ENCODE measurements around the gene STMN3.

The STMN3 gene

DNA sequence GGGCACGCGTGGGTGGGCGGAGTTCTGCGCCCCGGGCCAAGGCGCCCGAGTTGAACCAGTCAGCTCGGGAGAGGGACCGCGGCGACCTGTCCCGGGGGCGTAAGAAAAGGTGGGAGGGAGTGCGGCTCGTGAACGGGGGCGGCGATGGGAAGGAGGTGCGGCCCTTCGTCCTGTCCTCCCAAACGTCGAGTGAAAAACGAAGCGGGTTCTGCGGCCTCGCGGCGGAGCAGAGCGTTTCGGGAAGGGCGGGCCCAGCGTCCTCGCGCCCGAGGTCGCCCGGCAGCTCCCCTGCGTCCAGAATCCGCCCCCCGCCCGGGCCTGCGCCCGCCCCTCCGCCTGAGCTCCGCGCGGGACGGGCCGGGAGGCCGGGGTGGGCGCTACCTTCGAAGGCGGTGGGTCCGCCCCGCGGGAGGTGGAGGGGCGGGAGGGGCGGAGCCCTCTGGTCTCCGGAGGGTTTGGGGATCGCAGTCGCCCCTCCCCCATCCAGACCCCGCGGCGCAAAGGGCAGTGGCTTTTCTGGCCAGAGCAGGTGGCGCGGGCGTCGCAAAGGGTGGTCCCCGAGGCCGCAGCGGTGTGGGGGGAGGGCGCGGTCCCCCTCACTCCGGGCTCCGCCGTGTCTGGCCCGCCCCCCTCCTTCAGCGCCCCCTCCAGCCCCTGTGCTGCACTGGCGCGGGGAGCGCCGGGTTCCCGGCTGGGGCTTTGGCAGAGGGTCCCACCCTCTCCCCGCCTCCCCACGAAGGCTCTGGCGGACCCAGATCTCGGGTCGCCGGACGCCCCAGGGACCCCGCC, 838 bp downstream of the STMN3 start:
- no peaks in the 10 kb centered on the region; the same call in 1 of the 2 replicates for H3K4me1 ChIP-seq (ENCODE audit: control insufficient read depth, insufficient read depth, low read length)
- no peaks in the 10 kb centered on the region for H3K9me3 ChIP-seq (ENCODE audit: control insufficient read depth, insufficient read depth, low read depth, low read length)
- no peaks in the 10 kb centered on the region for H3K36me3 ChIP-seq (ENCODE audit: control insufficient read depth in 2 of 2, insufficient read depth in 1 of 2, low read length in 2 of 2)
- peak overlapping the region; percentile 72; the same call in 1 of the 2 replicates for H3K27ac ChIP-seq (ENCODE audit: extremely low read depth, low read depth, low read length)
- H3K4me3 ChIP-seq (ENCODE audit: low read depth, low read length): peak overlapping the region; percentile 55
- CTCF ChIA-PET: interaction anchor here (0.7 to 1.3 kb wide), 2 partner anchors 10 to 428 kb away, joined by 3 read pairs; no protein-coding TSS in a partner anchor
- POLR2A ChIA-PET: interaction anchor here (0.6 to 1.5 kb wide), 7 partner anchors 8 to 213 kb away, joined by 3 to 17 read pairs (median 3); partner anchors contain the start of genes GMEB2 and TPD52L2
- TF ChIP-seq ZIC2 (tag by site-specific recombination; IDR thresholded peaks at IDR 0.05): peak; percentile 56
- no peak for TF ChIP-seq ZNF791 (tag by site-specific recombination; IDR thresholded peaks at IDR 0.05)
- TF ChIP-seq, protein P1, sequence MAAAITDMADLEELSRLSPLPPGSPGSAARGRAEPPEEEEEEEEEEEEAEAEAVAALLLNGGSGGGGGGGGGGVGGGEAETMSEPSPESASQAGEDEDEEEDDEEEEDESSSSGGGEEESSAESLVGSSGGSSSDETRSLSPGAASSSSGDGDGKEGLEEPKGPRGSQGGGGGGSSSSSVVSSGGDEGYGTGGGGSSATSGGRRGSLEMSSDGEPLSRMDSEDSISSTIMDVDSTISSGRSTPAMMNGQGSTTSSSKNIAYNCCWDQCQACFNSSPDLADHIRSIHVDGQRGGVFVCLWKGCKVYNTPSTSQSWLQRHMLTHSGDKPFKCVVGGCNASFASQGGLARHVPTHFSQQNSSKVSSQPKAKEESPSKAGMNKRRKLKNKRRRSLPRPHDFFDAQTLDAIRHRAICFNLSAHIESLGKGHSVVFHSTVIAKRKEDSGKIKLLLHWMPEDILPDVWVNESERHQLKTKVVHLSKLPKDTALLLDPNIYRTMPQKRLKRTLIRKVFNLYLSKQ (tag by site-specific recombination; IDR thresholded peaks at IDR 0.05; ENCODE audit: borderline replicate concordance): no peak
- no peak for TF ChIP-seq ZFP3 (tag by site-specific recombination; IDR thresholded peaks at IDR 0.05; ENCODE audit: low read depth)
- no peak for TF ChIP-seq ZNF514 (tag by site-specific recombination; IDR thresholded peaks at IDR 0.05)
- no peak for TF ChIP-seq IKZF3 (tag by site-specific recombination; IDR thresholded peaks at IDR 0.05)
- TF ChIP-seq ZNF292 (tag by site-specific recombination; IDR thresholded peaks at IDR 0.05; ENCODE audit: borderline replicate concordance, low read depth): no peak
- no peak for TF ChIP-seq GFI1B (tag by site-specific recombination; IDR thresholded peaks at IDR 0.05)
- no peak for TF ChIP-seq BCL11A (tag by site-specific recombination; IDR thresholded peaks at IDR 0.05; ENCODE audit: low read depth)
- TF ChIP-seq, protein P2, sequence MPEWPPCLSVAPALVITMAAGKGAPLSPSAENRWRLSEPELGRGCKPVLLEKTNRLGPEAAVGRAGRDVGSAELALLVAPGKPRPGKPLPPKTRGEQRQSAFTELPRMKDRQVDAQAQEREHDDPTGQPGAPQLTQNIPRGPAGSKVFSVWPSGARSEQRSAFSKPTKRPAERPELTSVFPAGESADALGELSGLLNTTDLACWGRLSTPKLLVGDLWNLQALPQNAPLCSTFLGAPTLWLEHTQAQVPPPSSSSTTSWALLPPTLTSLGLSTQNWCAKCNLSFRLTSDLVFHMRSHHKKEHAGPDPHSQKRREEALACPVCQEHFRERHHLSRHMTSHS (tag by site-specific recombination; IDR thresholded peaks at IDR 0.05): no peak
- no peak for TF ChIP-seq ZNF214 (tag by site-specific recombination; IDR thresholded peaks at IDR 0.05; ENCODE audit: borderline replicate concordance)
- TF ChIP-seq, protein P3, sequence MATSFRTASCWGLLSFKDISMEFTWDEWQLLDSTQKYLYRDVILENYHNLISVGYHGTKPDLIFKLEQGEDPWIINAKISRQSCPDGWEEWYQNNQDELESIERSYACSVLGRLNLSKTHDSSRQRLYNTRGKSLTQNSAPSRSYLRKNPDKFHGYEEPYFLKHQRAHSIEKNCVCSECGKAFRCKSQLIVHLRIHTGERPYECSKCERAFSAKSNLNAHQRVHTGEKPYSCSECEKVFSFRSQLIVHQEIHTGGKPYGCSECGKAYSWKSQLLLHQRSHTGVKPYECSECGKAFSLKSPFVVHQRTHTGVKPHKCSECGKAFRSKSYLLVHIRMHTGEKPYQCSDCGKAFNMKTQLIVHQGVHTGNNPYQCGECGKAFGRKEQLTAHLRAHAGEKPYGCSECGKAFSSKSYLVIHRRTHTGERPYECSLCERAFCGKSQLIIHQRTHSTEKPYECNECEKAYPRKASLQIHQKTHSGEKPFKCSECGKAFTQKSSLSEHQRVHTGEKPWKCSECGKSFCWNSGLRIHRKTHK (tag by site-specific recombination; IDR thresholded peaks at IDR 0.05): no peak
- TF ChIP-seq, protein P4, sequence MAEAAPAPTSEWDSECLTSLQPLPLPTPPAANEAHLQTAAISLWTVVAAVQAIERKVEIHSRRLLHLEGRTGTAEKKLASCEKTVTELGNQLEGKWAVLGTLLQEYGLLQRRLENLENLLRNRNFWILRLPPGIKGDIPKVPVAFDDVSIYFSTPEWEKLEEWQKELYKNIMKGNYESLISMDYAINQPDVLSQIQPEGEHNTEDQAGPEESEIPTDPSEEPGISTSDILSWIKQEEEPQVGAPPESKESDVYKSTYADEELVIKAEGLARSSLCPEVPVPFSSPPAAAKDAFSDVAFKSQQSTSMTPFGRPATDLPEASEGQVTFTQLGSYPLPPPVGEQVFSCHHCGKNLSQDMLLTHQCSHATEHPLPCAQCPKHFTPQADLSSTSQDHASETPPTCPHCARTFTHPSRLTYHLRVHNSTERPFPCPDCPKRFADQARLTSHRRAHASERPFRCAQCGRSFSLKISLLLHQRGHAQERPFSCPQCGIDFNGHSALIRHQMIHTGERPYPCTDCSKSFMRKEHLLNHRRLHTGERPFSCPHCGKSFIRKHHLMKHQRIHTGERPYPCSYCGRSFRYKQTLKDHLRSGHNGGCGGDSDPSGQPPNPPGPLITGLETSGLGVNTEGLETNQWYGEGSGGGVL (tag by site-specific recombination; IDR thresholded peaks at IDR 0.05): peak; percentile 78
- peak; percentile 15 for TF ChIP-seq SP7 (tag by site-specific recombination; IDR thresholded peaks at IDR 0.05)
- TF ChIP-seq, protein P5, sequence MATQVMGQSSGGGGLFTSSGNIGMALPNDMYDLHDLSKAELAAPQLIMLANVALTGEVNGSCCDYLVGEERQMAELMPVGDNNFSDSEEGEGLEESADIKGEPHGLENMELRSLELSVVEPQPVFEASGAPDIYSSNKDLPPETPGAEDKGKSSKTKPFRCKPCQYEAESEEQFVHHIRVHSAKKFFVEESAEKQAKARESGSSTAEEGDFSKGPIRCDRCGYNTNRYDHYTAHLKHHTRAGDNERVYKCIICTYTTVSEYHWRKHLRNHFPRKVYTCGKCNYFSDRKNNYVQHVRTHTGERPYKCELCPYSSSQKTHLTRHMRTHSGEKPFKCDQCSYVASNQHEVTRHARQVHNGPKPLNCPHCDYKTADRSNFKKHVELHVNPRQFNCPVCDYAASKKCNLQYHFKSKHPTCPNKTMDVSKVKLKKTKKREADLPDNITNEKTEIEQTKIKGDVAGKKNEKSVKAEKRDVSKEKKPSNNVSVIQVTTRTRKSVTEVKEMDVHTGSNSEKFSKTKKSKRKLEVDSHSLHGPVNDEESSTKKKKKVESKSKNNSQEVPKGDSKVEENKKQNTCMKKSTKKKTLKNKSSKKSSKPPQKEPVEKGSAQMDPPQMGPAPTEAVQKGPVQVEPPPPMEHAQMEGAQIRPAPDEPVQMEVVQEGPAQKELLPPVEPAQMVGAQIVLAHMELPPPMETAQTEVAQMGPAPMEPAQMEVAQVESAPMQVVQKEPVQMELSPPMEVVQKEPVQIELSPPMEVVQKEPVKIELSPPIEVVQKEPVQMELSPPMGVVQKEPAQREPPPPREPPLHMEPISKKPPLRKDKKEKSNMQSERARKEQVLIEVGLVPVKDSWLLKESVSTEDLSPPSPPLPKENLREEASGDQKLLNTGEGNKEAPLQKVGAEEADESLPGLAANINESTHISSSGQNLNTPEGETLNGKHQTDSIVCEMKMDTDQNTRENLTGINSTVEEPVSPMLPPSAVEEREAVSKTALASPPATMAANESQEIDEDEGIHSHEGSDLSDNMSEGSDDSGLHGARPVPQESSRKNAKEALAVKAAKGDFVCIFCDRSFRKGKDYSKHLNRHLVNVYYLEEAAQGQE (tag by site-specific recombination; IDR thresholded peaks at IDR 0.05): peak; percentile 9; the same call in 1 of the 2 replicates
- no peak for TF ChIP-seq ZNF394 (tag by site-specific recombination; IDR thresholded peaks at IDR 0.05; ENCODE audit: borderline replicate concordance)
- no peak for TF ChIP-seq ZNF24 (tag by site-specific recombination; IDR thresholded peaks at IDR 0.05)
- TF ChIP-seq ZNF473 (tag by site-specific recombination; IDR thresholded peaks at IDR 0.05): no peak
- TF ChIP-seq, protein P6, sequence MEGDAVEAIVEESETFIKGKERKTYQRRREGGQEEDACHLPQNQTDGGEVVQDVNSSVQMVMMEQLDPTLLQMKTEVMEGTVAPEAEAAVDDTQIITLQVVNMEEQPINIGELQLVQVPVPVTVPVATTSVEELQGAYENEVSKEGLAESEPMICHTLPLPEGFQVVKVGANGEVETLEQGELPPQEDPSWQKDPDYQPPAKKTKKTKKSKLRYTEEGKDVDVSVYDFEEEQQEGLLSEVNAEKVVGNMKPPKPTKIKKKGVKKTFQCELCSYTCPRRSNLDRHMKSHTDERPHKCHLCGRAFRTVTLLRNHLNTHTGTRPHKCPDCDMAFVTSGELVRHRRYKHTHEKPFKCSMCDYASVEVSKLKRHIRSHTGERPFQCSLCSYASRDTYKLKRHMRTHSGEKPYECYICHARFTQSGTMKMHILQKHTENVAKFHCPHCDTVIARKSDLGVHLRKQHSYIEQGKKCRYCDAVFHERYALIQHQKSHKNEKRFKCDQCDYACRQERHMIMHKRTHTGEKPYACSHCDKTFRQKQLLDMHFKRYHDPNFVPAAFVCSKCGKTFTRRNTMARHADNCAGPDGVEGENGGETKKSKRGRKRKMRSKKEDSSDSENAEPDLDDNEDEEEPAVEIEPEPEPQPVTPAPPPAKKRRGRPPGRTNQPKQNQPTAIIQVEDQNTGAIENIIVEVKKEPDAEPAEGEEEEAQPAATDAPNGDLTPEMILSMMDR (tag by site-specific recombination; IDR thresholded peaks at IDR 0.05): peak; percentile 27
- TF ChIP-seq SP2 (tag by site-specific recombination; IDR thresholded peaks at IDR 0.05): peak; percentile 76
- TF ChIP-seq ZNF626 (tag by site-specific recombination; IDR thresholded peaks at IDR 0.05): no peak
- TF ChIP-seq ZNF140 (tag by site-specific recombination; IDR thresholded peaks at IDR 0.05): no peak

All from HEK293 (cell line).